Effector memory CD4-positive, alpha-beta T cell (primary cell): ENCODE data around the gene NUDT7.

Experiments
- DNase-seq, 3 donors: peaks; one replicate each; pipeline ENCODE4 v3.0.0-alpha.2; 2020
- H3K27ac ChIP-seq: 2 replicates; pipeline ENCODE4 v1.7.0; 2013; ENCODE audit warnings: mild to moderate bottlenecking, low read length, moderate library complexity; ENCODE audit not compliant: insufficient read depth, poor library complexity, severe bottlenecking
- H3K27me3 ChIP-seq: replicated peaks from 2 replicates; pipeline ENCODE4 v1.7.0; 2013; ENCODE audit warnings: mild to moderate bottlenecking, low read length; ENCODE audit not compliant: insufficient read depth, control insufficient read depth, poor library complexity, severe bottlenecking
- H3K36me3 ChIP-seq: 2 replicates; pipeline ENCODE4 v1.7.0; 2013; ENCODE audit warnings: mild to moderate bottlenecking, low read length, moderate library complexity; ENCODE audit not compliant: control insufficient read depth, insufficient read depth
- H3K4me1 ChIP-seq: 2 replicates; pipeline ENCODE4 v1.7.0; 2013; ENCODE audit warnings: low read length, mild to moderate bottlenecking; ENCODE audit not compliant: control insufficient read depth, insufficient read depth, poor library complexity, severe bottlenecking
- H3K4me3 ChIP-seq: 2 replicates; pipeline ENCODE4 v1.7.0; 2013; ENCODE audit warnings: low read length, low read depth, mild to moderate bottlenecking; ENCODE audit not compliant: insufficient read depth, poor library complexity, severe bottlenecking
- H3K9me3 ChIP-seq: 2 replicates; pipeline ENCODE4 v1.7.0; 2013; ENCODE audit warnings: mild to moderate bottlenecking, low read length, moderate library complexity; ENCODE audit not compliant: control insufficient read depth

Gene NUDT7

DNA sequence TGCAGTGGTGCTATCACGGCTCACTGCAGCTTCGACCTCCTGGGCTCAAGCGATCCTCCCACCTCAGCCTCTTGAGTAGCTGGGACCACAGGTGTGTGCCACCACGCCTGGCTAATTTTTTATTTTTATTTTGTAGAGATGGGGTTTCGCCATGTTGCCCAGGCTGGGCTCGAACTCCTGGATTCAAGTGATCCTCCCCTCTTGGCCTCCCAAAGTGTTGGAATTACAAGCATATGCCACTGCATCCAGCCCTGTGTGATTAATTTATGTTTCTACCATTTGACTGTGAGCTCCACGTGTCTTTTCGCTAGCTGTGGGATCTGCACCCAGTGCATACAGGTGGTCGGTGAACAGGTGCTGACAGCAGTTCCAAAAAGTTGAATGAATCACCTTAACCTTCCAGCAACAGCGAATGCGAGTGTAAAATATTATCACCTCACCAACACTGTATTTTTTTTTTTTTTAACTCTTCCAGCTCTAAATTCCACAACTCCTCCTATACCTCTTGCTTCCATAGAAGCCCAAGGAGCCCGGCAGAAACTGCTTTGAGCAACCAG, 484 bp upstream of the NUDT7 start:
- peak overlapping the region; percentile 68 for H3K4me3 ChIP-seq
- H3K27me3 ChIP-seq, result no peaks in the 10 kb centered on the region
- peak overlapping the region; percentile 40 for H3K27ac ChIP-seq
- no peaks in the 10 kb centered on the region for H3K4me1 ChIP-seq
- no peaks in the 10 kb centered on the region for H3K9me3 ChIP-seq
- no peak for DNase-seq
- H3K36me3 ChIP-seq, result no peaks in the 10 kb centered on the region

DNA sequence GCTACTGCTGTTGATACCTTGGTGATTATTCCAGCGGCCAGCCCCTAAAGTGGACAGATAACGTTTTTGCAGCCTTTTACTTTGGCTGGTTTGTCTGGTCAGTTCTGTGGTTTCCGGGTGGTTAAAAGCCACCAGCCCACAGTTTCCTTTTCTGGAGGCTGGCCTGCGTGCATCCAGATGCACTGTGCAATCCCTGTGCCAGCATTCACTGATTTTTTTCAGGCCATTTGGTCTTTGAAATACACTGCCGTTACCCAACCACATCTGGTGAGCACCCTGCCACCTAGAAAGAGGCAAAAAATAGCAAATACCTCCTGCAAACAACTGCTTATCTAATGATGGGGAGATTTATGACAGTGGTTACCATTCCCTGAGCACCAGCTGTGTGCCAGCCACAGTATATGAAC, 797 bp downstream of the NUDT7 start:
- H3K36me3 ChIP-seq, result no peaks in the 10 kb centered on the region
- H3K4me1 ChIP-seq, result no peaks in the 10 kb centered on the region
- no peaks in the 10 kb centered on the region for H3K27me3 ChIP-seq
- peak overlapping the region; percentile 68 for H3K4me3 ChIP-seq
- no peak for DNase-seq
- H3K27ac ChIP-seq, result peak overlapping the region; percentile 40
- no peaks in the 10 kb centered on the region for H3K9me3 ChIP-seq

DNA sequence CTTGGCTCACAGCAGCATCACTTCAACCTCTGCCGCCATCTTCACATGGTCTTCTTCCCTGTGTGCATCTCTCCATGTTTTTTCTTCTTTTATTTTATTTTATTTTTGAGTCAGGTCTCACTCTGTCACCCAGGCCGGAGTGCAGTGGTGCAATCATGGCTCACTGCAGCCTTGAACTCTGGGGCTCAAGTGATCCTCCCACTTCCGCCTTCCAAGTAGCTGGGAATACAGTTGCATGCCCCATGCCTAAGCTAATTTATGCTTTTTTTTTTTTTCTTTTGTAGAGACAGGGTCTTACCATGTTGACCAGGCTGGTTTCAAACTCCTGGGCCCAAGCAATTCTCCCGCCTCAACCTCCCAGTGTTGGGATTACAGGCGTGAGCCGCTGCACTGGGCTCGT, 1.9 kb downstream of the NUDT7 start:
- DNase-seq, result no peak
- H3K36me3 ChIP-seq, result no peaks in the 10 kb centered on the region
- no peak overlapping the region for H3K4me3 ChIP-seq
- no peaks in the 10 kb centered on the region for H3K4me1 ChIP-seq
- H3K9me3 ChIP-seq, result no peaks in the 10 kb centered on the region
- H3K27ac ChIP-seq, result no peak overlapping the region
- no peaks in the 10 kb centered on the region for H3K27me3 ChIP-seq

DNA sequence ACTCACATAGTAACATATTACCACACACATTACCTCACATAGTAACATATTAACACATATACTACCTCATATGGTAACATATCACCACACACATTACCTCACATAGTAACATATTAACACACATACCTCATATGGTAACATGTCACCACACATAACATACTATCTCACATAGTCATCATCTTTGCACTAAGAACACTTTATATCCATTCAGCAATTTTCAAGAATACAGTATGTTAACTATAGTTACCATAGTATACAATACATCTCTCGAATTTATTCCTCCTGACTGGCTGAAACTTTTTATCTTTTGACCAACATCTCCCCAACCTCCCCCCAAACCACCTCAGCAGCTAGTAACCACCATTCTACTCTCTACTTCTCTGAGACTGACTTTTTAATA, 7.6 kb downstream of the NUDT7 start:
- Histone ChIP-seq H3K27me3 (no peaks in the 10 kb centered on the region), H3K4me1 (no peaks in the 10 kb centered on the region), H3K36me3 (no peaks in the 10 kb centered on the region), H3K27ac (no peak overlapping the region), H3K9me3 (no peaks in the 10 kb centered on the region), H3K4me3 (no peak overlapping the region)
- DNase-seq, result no peak

DNA sequence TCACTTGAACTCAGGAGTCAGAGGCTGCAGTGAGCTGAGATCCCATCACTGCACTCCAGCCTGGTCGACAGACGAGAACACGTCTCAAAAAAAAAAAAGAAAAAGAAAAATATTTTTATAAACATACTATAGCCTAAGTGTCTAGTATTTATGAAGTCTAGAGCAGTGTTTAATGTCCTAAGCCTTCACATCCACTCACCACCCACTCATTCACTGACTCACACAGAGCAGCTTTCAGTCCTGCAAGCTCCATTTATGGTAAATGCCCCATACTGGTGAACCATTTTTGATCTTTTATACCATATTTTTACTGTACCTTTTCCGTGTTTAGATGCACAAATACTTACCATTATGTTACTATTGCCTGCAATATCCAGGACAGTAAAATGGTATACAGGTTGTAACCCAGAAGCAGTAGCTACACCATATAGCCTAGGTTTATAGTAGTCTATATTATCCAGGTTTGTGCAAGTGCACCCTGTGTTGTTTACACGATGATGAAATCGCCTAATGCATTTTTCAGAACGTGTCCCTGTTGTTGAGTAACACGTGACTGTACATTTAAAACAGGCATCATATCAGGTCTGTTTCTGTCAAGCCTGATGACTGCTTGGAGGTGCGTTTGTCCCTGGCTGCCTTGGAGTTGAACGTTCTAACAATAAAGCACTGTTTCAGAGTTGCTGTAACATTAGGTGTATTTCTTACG, 10.1 kb downstream of the NUDT7 start:
- H3K9me3 ChIP-seq, result no peaks in the 10 kb centered on the region
- no peak overlapping the region for H3K4me3 ChIP-seq
- H3K4me1 ChIP-seq, result no peaks in the 10 kb centered on the region
- H3K27me3 ChIP-seq, result no peaks in the 10 kb centered on the region
- H3K36me3 ChIP-seq, result no peaks in the 10 kb centered on the region
- no peak for DNase-seq
- H3K27ac ChIP-seq, result no peak overlapping the region

DNA sequence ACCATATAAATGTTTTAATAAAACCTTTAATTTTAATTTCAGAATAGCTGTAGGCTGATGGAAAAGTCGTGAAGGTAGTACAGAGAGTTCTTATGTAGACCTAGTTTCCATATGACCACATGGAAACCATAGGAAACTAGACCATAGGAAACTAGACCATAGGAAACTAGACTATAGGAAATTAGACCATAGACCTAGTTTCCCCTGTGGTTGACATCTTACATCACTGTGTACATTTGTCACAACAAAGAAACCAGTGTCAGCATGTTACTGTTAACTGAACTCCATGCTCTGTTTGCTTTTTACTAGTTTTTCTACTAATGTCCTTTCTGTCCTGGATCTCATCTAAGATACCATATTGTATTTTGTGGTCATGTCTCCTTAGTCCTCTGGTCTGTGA, 14.6 kb downstream of the NUDT7 start:
- DNase-seq, result no peak
- Histone ChIP-seq H3K4me1 (no peaks in the 10 kb centered on the region), H3K4me3 (no peak overlapping the region), H3K27me3 (no peaks in the 10 kb centered on the region), H3K36me3 (no peaks in the 10 kb centered on the region), H3K9me3 (no peaks in the 10 kb centered on the region), H3K27ac (no peak overlapping the region)

DNA sequence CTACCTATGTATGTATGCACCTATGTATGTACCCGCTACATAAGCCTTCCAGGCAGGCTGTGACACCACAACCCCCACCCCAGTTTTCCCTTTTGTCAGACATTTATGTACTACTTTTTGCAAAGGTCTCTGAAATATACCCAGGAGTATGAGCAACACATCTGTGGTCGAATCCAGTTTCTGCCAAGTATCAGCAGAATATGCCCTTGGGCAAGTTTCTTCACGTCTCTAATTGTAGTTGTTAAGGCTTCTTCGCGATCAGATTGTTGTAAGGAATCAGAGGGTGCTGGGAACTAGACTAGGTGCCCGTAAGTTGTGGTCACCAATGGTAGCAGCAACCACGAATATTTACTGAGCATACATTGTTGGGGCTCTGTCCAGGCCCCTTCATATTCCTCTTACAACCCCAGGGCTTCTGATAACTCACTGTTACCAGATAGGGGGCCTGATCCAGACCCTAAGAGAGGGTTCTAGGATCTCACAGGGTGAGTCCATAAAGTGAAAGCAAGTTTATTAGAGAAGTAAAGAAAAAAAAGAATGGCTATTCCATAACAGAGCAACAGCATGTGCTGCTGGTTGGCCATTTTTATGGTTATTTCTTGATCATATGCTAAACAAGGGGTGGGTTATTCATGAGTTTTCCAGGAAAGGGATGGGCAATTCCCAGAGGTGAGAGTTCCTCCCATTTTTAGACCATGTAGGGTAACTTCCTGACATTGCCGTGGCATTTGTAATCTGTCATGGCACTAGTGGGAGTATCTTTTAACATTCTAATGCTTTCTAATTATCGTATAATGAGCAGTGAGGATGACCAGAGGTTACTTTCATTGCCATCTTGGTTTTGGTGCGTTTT, 16.6 kb downstream of the NUDT7 start:
- H3K36me3 ChIP-seq, result no peaks in the 10 kb centered on the region
- H3K4me3 ChIP-seq, result no peak overlapping the region
- no peak overlapping the region for H3K27ac ChIP-seq
- no peaks in the 10 kb centered on the region for H3K27me3 ChIP-seq
- DNase-seq, result no peak
- no peaks in the 10 kb centered on the region for H3K4me1 ChIP-seq
- H3K9me3 ChIP-seq, result no peaks in the 10 kb centered on the region

DNA sequence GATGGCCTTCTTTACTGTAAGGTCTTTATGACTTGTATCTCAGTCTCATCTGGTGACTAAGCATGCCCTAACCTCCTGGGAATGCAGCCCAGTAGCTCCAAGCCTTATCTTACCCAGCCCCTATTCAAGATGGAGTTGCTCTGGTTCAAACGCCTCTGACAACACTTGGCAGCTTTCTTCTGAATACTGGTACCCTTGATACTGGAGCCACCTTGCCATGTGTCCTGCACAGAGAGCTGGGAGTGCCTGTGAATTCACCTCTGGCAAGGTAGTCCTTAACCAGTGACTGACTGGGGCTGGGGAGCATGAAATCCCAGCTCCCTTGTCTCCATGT, 17.2 kb downstream of the NUDT7 start:
- Histone ChIP-seq H3K4me3 (no peak overlapping the region), H3K27ac (no peak overlapping the region), H3K9me3 (no peaks in the 10 kb centered on the region), H3K27me3 (no peaks in the 10 kb centered on the region), H3K4me1 (no peaks in the 10 kb centered on the region), H3K36me3 (no peaks in the 10 kb centered on the region)
- no peak for DNase-seq

DNA sequence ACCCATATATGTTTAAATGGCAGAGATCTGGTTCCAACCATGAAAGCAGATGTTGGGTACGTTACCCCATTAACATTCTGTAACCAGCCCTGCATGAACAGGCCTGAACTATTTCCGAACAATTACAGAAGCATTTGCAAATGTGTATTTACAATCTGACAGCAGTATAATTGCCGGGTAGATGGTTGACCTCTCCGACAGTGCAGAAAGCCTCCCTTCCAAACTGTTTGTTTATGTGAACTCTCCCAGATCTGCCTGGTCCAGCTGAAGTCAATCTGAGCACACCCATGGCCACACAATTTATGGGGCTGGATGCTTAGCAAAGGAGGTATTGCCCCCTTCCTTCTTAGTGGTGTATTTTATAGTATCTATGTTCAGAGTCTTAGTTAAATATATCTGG, 21.8 kb downstream of the NUDT7 start:
- Histone ChIP-seq H3K4me3 (no peak overlapping the region), H3K4me1 (no peaks in the 10 kb centered on the region), H3K9me3 (no peaks in the 10 kb centered on the region), H3K27me3 (no peaks in the 10 kb centered on the region), H3K36me3 (no peaks in the 10 kb centered on the region), H3K27ac (no peak overlapping the region)
- no peak for DNase-seq

DNA sequence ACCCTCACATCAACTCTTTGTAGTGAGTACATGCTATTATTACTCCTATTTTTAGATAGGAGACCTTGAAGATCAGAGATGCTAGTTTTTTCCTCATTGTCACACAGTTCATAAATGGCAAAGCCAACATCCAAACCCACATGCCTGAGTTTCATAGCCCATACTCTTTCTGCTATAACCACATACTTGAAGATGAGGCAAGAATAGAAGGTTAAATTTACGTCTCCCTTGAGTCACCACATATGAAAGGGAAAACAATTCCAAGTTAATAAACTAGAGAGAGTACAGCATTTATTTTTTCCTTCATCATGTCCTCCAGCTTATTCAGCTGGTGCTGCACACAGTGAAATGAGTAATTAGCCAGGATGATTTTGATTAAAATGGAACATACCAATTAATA, 23.7 kb downstream of the NUDT7 start:
- DNase-seq, result no peak
- no peaks in the 10 kb centered on the region for H3K4me1 ChIP-seq

More for the DNA sequence above, 23.7 kb downstream of the NUDT7 start:
- no peak overlapping the region for H3K27ac ChIP-seq
- H3K27me3 ChIP-seq, result no peaks in the 10 kb centered on the region
- no peak overlapping the region for H3K4me3 ChIP-seq
- no peaks in the 10 kb centered on the region for H3K36me3 ChIP-seq
- H3K9me3 ChIP-seq, result no peaks in the 10 kb centered on the region
